GM12874 (cell line): Measurements from ENCODE around the gene TCF7L1.

Experiments used
- TF ChIP-seq, protein P1 (sequence below): IDR thresholded peaks from 2 replicates; pipeline ENCODE4 v1.5.1; 2011; ENCODE audit warnings: low read depth, mild to moderate bottlenecking, control low read depth, low read length, moderate library complexity; ENCODE audit not compliant: insufficient read depth

TCF7L1 gene

DNA sequence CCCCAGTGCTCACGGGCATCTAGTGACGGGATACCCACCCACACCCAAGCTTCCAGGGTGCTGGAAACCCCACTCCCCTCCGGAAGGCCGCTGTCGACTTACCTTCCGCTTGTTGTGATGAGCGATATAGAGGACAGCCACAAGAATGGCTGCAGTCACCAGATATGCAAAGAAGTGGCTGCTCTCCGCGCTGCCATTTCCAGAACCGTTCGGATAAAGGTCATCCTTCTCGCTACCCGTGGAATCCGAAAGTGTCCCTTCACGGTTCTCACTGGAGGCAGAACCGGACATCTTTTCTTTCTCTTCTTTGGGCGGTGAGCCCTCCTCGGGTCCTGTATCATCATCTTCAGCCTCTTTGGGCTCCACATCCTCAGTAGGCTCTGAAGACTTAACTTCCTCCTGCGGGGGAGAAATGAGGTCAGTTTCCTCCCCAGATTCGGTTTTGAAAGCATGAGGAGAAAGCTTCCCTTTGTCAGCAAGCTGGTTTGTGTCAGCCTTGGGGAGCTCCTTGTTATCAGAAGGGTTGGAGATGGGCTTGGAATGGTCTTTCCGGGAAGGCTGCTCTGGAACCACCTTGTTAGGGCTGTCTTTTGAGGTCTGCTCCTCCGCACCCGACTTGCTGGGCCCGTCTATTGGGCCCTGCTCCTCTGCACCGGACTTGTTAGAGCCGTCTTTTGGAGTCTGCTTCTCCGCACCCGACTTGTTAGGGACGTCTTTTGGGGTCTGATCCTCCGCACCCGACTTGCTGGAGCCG lies 193.4 kb downstream of the TCF7L1 start:
- TF ChIP-seq, protein P1, sequence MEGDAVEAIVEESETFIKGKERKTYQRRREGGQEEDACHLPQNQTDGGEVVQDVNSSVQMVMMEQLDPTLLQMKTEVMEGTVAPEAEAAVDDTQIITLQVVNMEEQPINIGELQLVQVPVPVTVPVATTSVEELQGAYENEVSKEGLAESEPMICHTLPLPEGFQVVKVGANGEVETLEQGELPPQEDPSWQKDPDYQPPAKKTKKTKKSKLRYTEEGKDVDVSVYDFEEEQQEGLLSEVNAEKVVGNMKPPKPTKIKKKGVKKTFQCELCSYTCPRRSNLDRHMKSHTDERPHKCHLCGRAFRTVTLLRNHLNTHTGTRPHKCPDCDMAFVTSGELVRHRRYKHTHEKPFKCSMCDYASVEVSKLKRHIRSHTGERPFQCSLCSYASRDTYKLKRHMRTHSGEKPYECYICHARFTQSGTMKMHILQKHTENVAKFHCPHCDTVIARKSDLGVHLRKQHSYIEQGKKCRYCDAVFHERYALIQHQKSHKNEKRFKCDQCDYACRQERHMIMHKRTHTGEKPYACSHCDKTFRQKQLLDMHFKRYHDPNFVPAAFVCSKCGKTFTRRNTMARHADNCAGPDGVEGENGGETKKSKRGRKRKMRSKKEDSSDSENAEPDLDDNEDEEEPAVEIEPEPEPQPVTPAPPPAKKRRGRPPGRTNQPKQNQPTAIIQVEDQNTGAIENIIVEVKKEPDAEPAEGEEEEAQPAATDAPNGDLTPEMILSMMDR, result no peak

DNA sequence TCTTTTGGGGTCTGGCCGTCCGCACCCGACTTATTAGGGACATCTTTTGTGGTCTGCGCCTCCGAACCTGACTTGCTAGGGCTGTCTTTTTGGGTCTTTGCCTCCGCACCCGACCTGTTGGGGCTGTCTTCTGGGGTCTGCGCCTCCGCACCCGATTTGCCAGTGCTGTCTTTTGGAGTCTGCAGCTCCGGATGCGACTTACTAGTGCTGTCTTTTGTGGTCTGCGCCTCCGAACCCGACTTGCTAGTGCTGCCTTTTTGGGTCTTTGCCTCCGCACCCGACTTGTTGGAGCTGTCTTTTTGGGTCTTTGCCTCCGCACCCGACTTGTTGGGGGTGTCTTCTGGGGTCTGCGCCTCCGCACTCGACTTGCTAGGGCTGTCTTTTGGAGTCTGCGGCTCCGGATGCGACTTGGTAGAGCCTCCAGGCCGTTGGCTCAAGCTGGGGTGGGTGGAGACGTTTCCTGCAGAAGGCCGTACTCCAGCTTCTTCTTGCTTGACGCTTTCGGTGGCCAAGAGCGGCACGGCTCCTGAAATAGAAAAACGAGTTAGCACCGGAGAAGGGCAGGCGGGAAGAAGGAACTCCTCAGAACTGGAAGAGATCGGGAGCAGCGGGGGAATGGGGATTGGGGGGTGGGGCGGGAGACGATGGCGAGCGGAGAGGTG lies 194.1 kb downstream of the TCF7L1 start:
- TF ChIP-seq, protein P1, result no peak

DNA sequence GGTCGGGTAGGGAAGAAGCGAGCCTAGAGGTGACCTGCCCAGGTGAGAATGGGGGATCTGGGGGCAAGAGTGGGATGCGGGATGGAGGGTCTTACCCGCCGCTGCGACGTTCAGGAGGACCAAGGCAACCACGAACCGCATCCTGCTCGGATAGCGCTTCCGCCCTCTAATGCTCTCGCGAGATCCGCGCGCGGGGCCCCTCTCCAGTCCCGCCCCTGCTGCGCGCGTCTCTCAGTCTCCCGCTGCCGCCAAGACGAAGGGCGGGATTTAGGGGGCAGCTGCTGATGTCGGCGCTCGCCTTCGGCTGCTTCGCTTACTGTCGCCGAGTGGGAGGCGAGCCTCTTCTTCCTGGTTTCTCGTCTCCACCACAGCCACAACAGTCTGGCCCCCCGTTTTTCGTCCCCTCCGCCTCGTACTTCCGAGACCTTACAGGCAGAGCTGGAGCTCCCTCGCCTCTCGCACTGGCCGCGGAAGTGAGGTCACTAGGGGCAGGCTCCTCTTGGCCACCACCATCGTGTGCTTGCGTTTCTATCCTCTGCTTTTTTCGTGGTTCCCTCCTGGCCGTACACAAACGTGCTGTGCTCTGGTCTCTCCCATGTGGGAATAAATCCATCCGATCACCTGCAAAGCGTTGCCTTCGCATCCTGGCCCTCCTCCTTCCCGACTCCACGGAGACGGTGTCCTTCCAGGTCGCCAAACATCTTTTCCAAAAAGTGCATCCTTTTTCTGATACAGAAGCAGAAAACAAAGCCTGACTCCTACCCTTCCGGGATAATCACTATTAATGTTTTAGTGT lies 194.8 kb downstream of the TCF7L1 start, which contains the start of gene TGOLN2:
Gene TGOLN2, minus strand, starts transcription at position 168 of the 796 bp plus-strand sequence. Its CDS starts 27 bp downstream, at position 141.
- TF ChIP-seq, protein P1, result no peak

DNA sequence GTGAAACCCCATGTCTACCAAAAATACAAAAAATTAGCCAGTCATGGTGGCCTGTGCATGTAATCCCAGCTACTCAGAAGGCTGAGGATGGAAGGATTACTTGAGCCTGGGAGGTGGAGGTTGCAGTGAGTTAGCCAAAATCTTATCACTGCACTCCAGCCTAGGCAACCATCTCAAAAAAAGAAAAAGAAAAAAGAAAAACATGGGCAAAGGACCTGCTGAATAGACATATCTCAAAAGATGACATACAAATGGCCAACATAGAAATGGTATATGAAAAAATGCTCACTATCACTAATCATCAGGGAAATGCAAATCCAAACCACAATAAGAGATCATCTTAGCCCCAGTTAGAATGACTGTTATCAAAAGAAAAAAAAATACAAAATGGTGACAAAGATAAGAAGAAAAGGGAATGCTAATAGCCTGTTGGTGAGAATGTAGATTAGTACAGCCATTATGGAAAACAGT lies 196.0 kb downstream of the TCF7L1 start:
- TF ChIP-seq, protein P1, result no peak

DNA sequence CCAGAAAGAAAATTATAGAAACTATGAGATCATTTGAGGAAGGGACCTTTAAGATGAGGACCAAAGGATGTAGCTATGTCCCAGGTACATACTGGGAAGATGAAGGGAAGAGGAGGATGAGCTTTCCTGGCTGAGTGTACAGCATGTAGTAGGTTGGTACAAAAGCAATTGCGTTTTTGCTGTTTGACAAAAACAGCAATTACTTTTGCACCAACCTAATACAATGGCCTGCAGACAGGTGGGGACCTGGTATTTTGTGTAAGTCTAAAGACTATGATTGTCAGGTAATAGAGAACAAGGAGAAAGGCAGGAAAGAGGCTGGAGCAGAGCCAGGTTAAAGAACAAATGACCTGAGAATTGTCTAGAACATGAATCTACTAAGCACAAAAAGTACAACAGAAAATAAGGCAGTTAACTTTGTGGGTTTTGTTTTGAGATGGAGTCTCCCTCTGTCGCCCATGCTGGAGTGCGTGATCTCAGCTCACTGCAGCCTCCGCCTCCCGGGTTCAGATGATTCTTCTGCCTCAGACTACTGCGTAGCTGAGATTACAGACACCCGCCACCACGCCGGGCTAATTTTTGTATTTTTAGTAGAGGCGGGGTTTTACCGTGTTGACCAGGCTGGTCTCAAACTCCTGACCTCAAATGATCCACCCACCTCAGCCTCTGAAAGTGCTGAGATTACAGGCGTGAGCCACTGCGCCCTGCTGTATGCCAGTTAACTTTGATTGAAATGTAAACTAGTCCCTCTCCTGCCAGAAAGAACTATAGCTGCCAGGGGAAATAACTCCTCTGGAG lies 197.8 kb downstream of the TCF7L1 start:
- TF ChIP-seq, protein P1, result no peak

DNA sequence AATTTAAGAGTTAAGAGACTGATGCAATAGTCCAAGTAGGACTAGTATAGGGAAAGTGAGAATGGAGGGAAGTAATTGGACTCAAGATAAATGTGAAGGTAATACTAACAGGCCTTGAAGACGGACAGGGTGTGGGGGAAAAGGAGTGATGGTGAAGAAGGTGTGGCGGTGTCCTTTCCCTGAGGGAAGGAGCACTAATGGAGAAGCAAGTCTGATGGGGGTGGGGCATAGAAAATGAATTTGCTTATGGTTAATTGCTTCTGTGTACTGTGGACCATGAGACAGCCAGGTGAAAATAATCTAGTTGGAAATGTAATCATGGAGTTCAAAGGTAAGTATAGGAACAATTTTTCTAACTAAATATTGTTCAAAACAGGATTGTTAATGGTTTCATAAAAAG lies 201.7 kb downstream of the TCF7L1 start:
- TF ChIP-seq, protein P1, result no peak
